ENCODE measurements around the gene GAL3ST1.
A peak's percentile ranks its signal among the peaks of the same experiment; 100 is the strongest.
"Not testable (repeated sequence)": the region's sequence is repeated elsewhere in the genome, so short reads cannot be mapped to it uniquely, and the experiment has no call there.

Gene GAL3ST1, protein sequence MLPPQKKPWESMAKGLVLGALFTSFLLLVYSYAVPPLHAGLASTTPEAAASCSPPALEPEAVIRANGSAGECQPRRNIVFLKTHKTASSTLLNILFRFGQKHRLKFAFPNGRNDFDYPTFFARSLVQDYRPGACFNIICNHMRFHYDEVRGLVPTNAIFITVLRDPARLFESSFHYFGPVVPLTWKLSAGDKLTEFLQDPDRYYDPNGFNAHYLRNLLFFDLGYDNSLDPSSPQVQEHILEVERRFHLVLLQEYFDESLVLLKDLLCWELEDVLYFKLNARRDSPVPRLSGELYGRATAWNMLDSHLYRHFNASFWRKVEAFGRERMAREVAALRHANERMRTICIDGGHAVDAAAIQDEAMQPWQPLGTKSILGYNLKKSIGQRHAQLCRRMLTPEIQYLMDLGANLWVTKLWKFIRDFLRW

DNA sequence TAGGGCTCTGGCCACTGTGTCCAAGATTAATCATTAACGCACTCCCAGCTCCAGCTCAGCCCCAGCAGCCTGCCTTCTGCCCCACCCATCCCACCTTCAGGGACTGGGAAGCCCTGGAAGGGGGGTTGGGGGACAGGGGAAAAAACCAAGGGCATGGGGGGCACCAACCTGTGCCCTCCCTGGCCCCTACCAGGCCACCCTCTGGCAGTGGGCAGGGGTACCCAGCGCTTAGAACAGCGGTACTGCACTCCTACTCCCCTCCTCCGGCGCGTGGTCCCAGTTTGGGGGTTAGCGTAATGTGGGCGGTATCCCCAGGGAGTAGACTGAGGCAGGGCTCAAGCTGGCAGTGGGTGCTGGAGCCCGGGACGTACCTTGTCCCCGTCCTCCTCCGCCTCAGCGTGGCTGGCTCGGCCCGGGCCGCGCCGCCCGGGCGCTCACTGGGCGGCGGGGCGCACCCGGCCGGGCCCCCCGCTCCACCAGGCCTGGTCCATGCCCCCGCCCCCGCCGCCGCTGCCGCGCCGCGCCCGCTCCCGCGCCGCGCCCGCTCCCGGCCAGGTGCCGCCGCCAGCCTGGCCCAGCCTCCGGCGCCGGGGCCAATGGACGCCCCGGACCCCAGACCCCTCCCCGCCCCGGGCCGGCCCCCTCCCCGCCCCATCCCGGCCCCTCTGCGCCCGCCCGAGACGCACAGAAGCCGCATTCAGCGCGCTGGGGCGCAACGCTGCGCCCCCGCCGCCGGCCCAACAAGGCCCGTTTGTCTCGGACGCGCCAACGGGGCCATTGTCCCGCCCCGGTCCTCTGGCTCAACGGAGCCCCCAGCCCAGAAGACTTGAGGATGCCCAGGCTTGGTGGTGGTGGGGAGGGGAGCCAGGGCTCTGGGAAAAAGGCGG is at the start of gene GAL3ST1:
GAL3ST1 (minus strand) TSS at position 571 of the 887 bp plus-strand sequence. CDS start 17,273 bp downstream, outside the sequence.
- Mint-ChIP-seq H3K4me1 (no peaks in the 10 kb centered on the region), H3K27ac (ENCODE audit: low read depth) (no peak within 1 kb of the TSS), H3K4me3 (no peak within 1 kb of the TSS), H3K27me3 (no peaks in the 10 kb centered on the region), H3K36me3 (ENCODE audit: insufficient read depth) (peaks cover 28% of the 10 kb centered on the region), H3K9me3 (no peaks in the 10 kb centered on the region)
- no peak for DNase-seq (ENCODE audit: low spot score in 2 of 2)
- no peak for ATAC-seq (replicated peaks; ENCODE audit: extremely low read depth, poor library complexity, severe bottlenecking)

DNA sequence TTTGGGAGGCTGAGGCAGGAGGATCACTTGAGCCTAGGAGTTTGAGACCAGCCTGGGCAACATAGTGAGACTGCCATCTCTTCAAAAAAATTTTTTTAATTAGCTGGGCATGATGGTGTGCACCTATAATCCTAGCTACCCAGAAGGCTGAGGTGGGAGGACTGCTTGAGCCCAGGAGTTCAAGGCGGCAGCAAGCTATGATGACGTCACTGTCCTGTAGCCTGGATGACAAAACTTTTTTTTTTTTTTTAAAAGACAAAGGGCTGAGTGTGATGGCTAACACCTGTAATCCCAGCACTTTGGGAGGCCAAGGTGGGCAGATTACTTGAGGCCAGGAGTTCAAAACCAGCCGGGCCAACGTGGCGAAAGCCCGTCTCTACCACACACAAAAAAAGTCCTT is 45.4 kb upstream of the GAL3ST1 start:
- H3K4me1 Mint-ChIP-seq; H3K4me3 Mint-ChIP-seq; H3K27ac Mint-ChIP-seq (ENCODE audit: low read depth); H3K9me3 Mint-ChIP-seq; H3K36me3 Mint-ChIP-seq (ENCODE audit: insufficient read depth); ATAC-seq (replicated peaks; ENCODE audit: extremely low read depth, poor library complexity, severe bottlenecking); DNase-seq (ENCODE audit: low spot score in 2 of 2): not testable (repeated sequence)
- peaks cover 12% of the 10 kb centered on the region for H3K27me3 Mint-ChIP-seq

DNA sequence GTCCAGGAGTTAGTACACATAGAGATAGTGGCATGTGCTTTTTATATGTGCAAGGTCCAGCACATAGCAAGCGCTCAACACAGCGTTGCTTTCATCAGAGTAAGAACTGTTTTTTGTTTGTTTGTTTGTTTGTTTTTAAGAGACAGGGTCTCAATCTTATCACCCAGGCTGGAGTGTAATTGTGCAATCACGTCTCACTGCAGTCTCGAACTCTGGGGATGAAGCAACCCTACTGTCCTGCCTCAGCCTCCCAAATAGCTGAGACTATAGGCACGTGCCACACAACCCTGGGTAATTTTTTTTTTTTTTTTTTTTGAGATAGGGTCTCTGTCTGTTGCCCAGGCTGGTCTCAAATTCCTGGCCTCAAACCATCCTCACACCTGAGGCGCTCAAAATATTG is 43.4 kb upstream of the GAL3ST1 start:
- Mint-ChIP-seq H3K27ac (ENCODE audit: low read depth) (no peak overlapping the region), H3K4me1 (no peaks in the 10 kb centered on the region), H3K36me3 (ENCODE audit: insufficient read depth) (no peaks in the 10 kb centered on the region), H3K9me3 (no peaks in the 10 kb centered on the region), H3K4me3 (no peak overlapping the region), H3K27me3 (peaks cover 14% of the 10 kb centered on the region)
- DNase-seq (ENCODE audit: low spot score in 2 of 2) (no peak), ATAC-seq (replicated peaks; ENCODE audit: extremely low read depth, poor library complexity, severe bottlenecking) (no peak)

DNA sequence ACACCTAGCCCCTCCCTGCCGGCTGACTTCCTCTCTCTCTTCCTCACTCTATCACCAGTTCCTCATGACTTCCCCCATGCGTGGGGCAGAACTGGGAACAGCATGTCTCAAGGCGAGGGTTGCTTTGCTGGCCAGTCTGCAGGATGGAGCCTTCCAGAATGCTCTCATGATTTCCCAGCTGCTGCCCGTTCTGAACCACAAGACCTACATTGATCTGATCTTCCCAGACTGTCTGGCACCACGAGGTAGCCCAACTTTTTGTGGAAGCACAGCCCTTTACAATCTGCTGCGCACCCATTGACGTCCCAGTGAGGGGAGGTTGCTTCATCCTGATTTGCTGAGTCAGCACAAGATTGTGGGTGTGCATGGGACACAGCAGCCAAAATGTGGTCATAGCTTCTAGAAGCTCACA is 41.1 kb upstream of the GAL3ST1 start:
- DNase-seq (ENCODE audit: low spot score in 2 of 2): no peak
- peaks cover 26% of the 10 kb centered on the region for H3K27me3 Mint-ChIP-seq
- no peak overlapping the region for H3K27ac Mint-ChIP-seq (ENCODE audit: low read depth)
- H3K4me3 Mint-ChIP-seq: no peak overlapping the region
- H3K36me3 Mint-ChIP-seq (ENCODE audit: insufficient read depth): no peaks in the 10 kb centered on the region
- no peaks in the 10 kb centered on the region for H3K9me3 Mint-ChIP-seq
- no peaks in the 10 kb centered on the region for H3K4me1 Mint-ChIP-seq
- ATAC-seq (replicated peaks; ENCODE audit: extremely low read depth, poor library complexity, severe bottlenecking): no peak

DNA sequence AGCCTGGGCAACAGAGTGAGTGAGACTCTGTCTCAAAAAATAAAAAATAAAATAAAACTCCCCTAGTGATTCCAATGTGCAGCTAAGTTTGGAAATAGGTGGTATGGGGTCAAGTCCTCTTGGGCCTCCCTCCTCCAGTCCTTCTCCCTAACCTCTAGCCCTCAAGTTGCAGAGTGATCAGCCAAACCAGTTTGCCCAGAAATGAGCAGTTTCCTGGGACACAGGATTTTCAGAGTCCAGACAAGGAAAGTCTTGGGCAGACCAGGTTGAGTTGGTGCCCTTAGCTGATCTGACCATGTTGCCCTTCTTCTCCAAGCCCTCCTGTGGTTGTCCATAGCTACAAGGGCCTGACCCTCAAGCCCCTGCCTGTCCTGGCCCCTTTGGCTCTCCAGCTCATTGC is 40.4 kb upstream of the GAL3ST1 start:
- Mint-ChIP-seq H3K4me3 (no peak overlapping the region), H3K9me3 (no peaks in the 10 kb centered on the region), H3K4me1 (no peaks in the 10 kb centered on the region), H3K27ac (ENCODE audit: low read depth) (no peak overlapping the region), H3K36me3 (ENCODE audit: insufficient read depth) (no peaks in the 10 kb centered on the region), H3K27me3 (peaks cover 33% of the 10 kb centered on the region)
- no peak for ATAC-seq (replicated peaks; ENCODE audit: extremely low read depth, poor library complexity, severe bottlenecking)
- no peak for DNase-seq (ENCODE audit: low spot score in 2 of 2)

DNA sequence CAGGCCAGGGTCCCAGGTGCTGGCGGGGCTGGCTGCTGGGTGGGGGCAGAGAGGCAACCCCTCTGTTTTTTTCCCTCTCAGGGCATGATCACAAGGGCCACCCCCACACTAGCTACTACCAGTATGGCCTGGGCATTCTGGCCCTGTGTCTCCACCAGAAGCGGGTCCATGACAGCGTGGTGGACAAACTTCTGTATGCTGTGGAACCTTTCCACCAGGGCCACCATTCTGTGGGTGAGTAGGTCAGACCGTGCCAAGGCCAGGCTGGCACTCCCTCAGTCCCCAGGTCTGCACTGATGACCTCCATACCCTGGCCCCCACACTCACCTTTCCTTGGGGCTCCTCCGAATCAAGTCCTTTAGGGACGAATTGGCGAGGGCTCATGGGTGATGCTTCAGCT is 39.8 kb upstream of the GAL3ST1 start:
- ATAC-seq (replicated peaks; ENCODE audit: extremely low read depth, poor library complexity, severe bottlenecking) (no peak), DNase-seq (ENCODE audit: low spot score in 2 of 2) (no peak)
- Mint-ChIP-seq H3K4me1 (no peaks in the 10 kb centered on the region), H3K4me3 (no peak overlapping the region), H3K36me3 (ENCODE audit: insufficient read depth) (no peaks in the 10 kb centered on the region), H3K27ac (ENCODE audit: low read depth) (no peak overlapping the region), H3K9me3 (no peaks in the 10 kb centered on the region), H3K27me3 (peaks cover 39% of the 10 kb centered on the region)

DNA sequence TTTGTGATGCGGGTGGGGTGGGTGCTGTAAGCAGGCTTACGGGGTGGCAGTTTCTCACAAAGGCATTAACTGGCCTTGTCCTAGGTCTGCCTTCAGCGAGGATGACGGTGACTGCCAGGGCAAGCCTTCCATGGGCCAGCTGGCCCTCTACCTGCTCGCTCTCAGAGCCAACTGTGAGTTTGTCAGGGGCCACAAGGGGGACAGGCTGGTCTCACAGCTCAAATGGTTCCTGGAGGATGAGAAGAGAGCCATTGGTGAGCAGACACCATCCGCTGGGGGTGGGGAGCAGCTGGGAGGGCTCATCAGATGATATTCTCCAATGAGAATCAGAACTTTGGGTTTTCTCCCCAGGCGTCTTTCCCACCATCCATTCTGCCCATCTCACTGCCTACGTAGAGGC is 38.3 kb upstream of the GAL3ST1 start:
- DNase-seq (ENCODE audit: low spot score in 2 of 2) (no peak), ATAC-seq (replicated peaks; ENCODE audit: extremely low read depth, poor library complexity, severe bottlenecking) (no peak)
- Mint-ChIP-seq H3K27ac (ENCODE audit: low read depth) (no peak overlapping the region), H3K27me3 (peaks cover 51% of the 10 kb centered on the region), H3K4me3 (no peak overlapping the region), H3K36me3 (ENCODE audit: insufficient read depth) (no peaks in the 10 kb centered on the region), H3K9me3 (no peaks in the 10 kb centered on the region), H3K4me1 (no peaks in the 10 kb centered on the region)

DNA sequence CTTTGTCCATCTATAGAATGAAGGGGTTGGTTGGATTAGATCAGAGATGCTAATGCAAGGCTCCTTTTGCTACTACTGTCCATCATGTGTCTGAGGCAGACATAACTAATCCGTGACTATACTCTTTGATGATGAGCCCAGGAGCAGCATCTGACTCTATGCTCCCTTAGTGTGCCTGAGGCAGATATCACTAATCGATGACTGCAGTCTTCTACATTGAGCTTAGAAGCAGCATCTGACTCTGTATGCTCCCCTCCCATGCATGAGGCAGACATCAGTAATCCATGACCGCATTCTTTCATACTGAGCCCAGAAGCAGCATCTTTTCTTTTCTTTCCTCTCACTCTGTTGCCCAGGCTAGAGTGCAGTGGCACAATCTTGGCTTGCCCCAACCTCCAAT is 36.7 kb upstream of the GAL3ST1 start:
- H3K4me3 Mint-ChIP-seq: no peak overlapping the region
- H3K27ac Mint-ChIP-seq (ENCODE audit: low read depth): no peak overlapping the region
- peaks cover 59% of the 10 kb centered on the region for H3K27me3 Mint-ChIP-seq
- no peak for ATAC-seq (replicated peaks; ENCODE audit: extremely low read depth, poor library complexity, severe bottlenecking)
- peaks cover 9% of the 10 kb centered on the region for H3K4me1 Mint-ChIP-seq
- no peak for DNase-seq (ENCODE audit: low spot score in 2 of 2)
- no peaks in the 10 kb centered on the region for H3K36me3 Mint-ChIP-seq (ENCODE audit: insufficient read depth)
- H3K9me3 Mint-ChIP-seq: no peaks in the 10 kb centered on the region

DNA sequence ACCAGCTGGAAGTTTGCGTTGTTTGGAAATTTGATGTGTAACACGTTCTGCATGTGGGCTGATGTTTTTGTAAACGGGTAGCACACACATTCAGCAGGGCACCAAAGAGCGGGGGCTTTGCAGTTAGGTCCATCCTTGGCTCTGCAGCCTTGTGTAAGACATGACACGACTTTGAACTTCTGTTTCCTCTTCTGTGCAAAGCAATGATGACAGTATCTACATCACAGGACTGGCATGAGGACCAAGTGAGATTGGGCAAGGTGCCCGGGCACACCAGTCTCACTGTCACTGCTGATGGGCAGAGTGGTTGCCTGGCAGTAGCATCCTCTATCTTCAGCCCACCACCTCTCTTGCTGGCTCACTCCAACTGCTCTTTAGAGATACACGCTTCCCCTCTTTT is 35.8 kb upstream of the GAL3ST1 start:
- no peak overlapping the region for H3K27ac Mint-ChIP-seq (ENCODE audit: low read depth)
- no peaks in the 10 kb centered on the region for H3K9me3 Mint-ChIP-seq
- DNase-seq (ENCODE audit: low spot score in 2 of 2): no peak
- no peaks in the 10 kb centered on the region for H3K36me3 Mint-ChIP-seq (ENCODE audit: insufficient read depth)
- H3K4me3 Mint-ChIP-seq: no peak overlapping the region
- peaks cover 50% of the 10 kb centered on the region for H3K27me3 Mint-ChIP-seq
- peaks cover 14% of the 10 kb centered on the region for H3K4me1 Mint-ChIP-seq
- ATAC-seq (replicated peaks; ENCODE audit: extremely low read depth, poor library complexity, severe bottlenecking): no peak

DNA sequence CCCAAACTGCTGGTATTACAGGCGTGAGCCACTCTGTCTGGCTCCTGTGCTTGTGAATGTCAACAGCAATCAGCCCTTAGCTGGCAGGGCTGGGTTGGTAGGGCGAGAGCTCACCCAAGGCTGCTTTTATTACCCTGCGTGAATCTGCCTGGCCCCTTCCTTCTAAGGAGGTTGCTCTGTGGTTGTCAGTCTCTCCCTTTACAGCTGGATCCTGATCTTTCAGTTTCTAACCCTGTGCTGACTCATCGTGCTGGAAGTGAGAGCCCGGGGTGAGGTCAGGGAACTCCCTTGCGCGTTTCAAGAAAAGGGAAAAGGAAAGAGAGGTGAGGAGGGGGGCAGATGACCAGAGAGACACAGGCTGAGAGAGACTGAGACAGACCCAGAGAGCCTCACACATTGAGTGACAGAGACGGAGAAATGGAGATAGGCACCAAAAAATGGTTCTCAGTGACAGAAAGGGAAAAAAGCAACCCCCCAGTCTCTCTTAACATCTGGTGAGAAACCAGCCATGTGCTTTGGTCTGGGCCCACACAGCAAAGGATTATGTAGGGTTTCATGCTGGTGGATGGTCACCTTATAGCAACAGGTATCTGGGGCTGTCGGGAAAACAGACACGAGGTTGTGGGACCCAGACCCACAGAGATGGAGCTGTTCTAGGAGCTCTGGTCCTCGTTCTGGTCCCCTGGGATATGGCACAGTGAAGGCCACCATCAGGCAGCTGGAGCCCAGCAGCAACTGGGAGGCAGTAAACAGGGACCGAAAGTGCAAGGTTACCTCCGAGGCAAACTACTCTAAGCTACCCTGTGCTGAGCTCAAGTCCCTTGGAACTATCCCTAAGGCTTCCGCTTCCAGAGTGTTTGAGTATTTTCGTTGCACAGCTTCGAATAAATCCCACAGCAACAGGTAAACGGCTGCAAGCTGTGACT is 35.1 kb upstream of the GAL3ST1 start:
- Mint-ChIP-seq H3K27ac (ENCODE audit: low read depth) (no peak overlapping the region), H3K4me3 (no peak overlapping the region), H3K27me3 (peaks cover 44% of the 10 kb centered on the region), H3K36me3 (ENCODE audit: insufficient read depth) (no peaks in the 10 kb centered on the region), H3K9me3 (no peaks in the 10 kb centered on the region), H3K4me1 (peaks cover 15% of the 10 kb centered on the region)
- ATAC-seq (replicated peaks; ENCODE audit: extremely low read depth, poor library complexity, severe bottlenecking) (no peak), DNase-seq (ENCODE audit: low spot score in 2 of 2) (no peak)

DNA sequence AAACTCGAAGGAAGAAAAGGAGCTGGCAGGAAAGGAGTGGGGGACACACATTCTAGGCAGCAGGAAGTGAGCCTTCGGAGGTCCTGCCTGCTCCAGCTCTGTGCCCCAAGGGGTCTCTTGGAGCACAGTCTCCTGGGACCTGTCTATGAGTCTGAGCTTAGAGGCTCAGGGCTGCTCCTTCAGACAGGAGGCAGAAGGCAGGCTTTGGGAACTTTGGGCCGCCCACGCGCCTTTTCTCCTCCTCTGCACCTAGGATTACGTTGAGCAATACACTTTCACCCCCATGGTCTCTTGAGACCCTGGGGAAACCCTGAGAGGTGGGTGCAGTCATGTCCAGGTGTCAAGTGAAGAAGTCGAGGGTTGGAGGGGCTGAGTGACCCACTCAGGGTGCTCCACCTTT is 33.5 kb upstream of the GAL3ST1 start:
- DNase-seq (ENCODE audit: low spot score in 2 of 2) (no peak), ATAC-seq (replicated peaks; ENCODE audit: extremely low read depth, poor library complexity, severe bottlenecking) (no peak)
- Mint-ChIP-seq H3K36me3 (ENCODE audit: insufficient read depth) (no peaks in the 10 kb centered on the region), H3K27ac (ENCODE audit: low read depth) (no peak overlapping the region), H3K4me3 (no peak overlapping the region), H3K27me3 (peaks cover 44% of the 10 kb centered on the region), H3K4me1 (peaks cover 15% of the 10 kb centered on the region), H3K9me3 (no peaks in the 10 kb centered on the region)

DNA sequence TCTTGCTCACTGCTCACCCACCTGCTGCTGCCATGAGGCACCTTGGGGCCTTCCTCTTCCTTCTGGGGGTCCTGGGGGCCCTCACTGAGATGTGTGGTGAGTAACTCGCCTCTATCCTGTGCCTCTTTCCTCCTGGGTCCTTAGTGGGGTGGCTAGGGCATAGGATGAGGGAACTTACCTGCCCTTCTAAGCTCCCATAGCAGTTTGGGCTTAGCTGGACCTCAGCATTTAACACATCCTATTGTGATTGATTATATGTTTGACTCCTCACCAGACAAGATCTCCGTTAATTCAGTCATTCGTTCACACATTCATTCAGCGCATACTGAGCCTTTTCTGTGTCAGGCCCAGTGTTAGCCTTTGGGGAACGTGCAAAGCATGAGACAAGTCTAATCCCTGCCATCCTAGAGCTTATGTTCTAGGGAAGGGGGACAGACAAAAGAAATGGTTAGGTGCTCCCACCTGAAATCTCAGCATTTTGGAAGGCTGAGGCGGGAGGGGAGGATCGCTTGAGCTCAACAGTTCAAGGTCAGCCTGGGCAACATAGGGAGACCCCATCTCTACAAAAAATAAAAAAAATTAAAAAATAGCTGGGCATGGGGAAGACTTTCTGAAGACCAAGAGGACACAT is 33.0 kb upstream of the GAL3ST1 start:
- Mint-ChIP-seq H3K27me3 (peaks cover 44% of the 10 kb centered on the region), H3K4me3 (peak overlapping the region; percentile 78), H3K9me3 (no peaks in the 10 kb centered on the region), H3K36me3 (ENCODE audit: insufficient read depth) (no peaks in the 10 kb centered on the region), H3K27ac (ENCODE audit: low read depth) (no peak overlapping the region), H3K4me1 (peaks cover 15% of the 10 kb centered on the region)
- no peak for DNase-seq (ENCODE audit: low spot score in 2 of 2)
- ATAC-seq (replicated peaks; ENCODE audit: extremely low read depth, poor library complexity, severe bottlenecking): no peak

Measured in central memory CD8-positive, alpha-beta T cell (primary cell).